ENCODE measurements around the gene SCO2. TPM values are rescaled to one million over a fixed set of nuclear protein-coding genes. Genes with fewer than 3 reads are reported as not detected.

Gene SCO2
- total RNA-seq, 4 donors from 2014 or later, result 1.5 to 10.7 (median 8.3) TPM

DNA sequence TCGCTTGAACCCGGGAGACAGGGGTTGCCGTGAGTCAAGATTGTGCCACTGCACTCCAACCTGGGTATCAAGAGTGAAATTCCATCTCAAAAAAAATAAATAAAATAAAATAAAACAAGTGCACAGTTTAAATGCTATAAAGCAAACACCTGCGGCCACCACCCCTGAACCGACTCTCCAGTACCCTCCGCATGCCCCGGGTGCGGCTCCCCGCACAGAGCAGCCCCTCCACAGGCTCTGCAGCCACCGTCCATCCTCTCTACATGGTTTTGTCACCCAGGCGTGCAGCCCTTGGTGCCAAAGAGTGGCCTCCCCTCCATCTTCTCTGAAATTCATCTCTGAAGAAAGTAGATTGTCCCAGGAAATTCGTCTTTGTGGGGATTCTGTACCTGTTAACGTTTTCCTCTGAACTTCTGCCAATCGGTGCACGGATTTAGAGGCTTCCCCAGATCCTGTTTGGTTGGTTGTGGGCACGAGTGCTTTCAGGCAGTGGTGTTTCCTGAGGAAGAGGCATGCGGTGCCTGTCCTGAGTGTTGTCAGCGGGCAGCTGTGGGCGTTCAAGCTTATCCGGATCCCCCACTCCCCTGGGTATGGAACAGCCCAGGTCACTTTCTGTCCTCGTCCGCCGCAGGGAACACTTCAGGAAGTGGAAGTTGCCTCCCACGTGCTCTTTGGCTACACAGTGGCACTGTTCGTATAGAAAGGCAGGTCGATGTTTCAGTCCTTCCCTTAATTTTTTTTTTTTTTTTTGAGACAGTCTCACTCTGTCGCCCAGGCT lies 34.7 kb downstream of the SCO2 start:
- TF ChIP-seq, protein P1, sequence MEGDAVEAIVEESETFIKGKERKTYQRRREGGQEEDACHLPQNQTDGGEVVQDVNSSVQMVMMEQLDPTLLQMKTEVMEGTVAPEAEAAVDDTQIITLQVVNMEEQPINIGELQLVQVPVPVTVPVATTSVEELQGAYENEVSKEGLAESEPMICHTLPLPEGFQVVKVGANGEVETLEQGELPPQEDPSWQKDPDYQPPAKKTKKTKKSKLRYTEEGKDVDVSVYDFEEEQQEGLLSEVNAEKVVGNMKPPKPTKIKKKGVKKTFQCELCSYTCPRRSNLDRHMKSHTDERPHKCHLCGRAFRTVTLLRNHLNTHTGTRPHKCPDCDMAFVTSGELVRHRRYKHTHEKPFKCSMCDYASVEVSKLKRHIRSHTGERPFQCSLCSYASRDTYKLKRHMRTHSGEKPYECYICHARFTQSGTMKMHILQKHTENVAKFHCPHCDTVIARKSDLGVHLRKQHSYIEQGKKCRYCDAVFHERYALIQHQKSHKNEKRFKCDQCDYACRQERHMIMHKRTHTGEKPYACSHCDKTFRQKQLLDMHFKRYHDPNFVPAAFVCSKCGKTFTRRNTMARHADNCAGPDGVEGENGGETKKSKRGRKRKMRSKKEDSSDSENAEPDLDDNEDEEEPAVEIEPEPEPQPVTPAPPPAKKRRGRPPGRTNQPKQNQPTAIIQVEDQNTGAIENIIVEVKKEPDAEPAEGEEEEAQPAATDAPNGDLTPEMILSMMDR (IDR thresholded peaks at IDR 0.05; ENCODE audit: low read depth), result no peak

DNA sequence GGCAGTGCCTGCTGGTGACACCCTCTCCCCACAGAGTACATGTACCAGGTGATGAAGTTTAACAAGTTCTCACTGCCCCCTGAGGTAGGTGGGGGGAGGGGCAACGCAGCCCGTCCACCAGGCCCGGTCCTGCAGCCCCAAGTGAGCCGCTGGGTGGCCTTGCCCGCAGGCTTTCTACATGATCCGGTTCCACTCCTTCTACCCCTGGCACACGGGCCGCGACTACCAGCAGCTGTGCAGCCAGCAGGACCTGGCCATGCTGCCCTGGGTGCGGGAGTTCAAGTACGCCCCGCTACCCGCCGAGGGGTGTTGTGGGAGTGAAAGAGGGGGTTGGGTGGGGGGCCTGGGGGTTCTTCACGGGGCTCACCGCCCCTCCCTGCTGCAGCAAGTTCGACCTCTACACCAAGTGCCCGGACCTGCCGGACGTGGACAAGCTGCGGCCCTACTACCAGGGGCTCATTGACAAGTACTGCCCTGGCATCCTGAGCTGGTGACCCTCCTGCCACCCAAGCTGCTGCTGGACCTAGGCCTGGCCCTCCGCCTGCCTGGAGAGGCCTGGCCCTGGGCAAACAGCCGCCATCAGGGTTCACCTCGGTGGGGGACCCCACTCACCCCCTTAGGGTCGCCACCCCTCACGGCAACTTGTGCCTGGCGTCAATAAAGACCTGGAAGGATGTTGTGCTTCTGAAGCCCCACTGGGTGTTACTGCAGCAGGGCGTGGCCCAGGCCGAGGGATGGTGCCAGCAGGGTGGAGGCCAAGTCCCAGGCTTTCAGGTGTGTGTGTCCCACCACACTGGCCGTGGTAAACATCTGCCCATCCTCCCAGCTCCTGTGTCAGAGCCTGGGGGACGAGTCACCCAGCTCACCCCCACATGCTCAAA lies 35.8 kb downstream of the SCO2 start:
- TF ChIP-seq, protein P1 (IDR thresholded peaks at IDR 0.05; ENCODE audit: low read depth), result no peak

DNA sequence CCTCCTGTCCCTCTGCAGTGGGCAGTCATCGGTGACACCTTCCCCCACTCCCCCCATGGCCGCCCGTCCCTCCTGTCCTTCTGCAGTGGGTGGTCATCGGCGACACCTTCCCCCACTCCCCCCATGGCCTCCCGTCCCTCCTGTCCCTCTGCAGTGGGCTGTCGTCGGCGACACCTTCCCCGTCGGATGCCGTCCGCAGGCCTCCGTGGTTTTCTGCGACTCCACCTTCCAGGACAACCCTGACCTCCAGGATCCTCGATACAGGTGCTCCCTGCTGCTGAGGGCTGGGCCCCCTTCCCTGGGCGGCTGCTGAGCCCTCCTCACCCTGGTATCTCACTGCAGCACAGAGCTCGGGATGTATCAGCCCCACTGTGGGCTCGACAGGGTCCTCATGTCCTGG lies 36.5 kb downstream of the SCO2 start:
- TF ChIP-seq, protein P1 (IDR thresholded peaks at IDR 0.05; ENCODE audit: low read depth), result no peak

DNA sequence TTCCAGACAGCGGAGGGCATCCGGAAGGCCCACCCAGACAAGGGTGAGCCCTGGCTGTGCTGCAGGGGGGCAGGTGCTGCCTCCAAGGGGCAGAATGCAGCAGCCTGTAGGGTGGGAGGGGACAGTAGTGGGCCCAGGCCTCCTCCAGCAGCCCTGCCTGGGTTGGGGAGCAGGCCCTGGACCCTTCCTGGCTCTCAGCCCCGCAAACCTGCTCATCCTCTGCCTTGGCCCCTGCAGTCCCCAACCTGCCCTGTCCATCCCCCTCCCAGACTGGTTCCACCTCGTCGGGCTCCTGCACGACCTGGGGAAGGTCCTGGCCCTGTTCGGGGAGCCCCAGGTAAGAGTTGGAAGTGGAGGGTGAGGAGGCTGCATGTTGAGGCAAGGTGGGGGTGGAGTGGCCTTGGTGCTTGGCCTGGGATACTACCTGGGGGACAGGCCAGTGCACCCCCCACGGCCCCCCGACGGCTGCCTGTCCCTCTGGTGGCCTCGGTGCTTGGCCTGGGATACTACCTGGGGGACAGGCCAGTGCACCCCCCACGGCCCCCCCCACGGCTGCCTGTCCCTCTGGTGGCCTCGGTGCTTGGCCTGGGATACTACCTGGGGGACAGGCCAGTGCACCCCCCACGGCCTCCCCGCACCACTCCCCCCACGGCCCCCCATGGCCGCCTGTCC lies 37.3 kb downstream of the SCO2 start:
- TF ChIP-seq, protein P1 (IDR thresholded peaks at IDR 0.05; ENCODE audit: low read depth), result no peak

DNA sequence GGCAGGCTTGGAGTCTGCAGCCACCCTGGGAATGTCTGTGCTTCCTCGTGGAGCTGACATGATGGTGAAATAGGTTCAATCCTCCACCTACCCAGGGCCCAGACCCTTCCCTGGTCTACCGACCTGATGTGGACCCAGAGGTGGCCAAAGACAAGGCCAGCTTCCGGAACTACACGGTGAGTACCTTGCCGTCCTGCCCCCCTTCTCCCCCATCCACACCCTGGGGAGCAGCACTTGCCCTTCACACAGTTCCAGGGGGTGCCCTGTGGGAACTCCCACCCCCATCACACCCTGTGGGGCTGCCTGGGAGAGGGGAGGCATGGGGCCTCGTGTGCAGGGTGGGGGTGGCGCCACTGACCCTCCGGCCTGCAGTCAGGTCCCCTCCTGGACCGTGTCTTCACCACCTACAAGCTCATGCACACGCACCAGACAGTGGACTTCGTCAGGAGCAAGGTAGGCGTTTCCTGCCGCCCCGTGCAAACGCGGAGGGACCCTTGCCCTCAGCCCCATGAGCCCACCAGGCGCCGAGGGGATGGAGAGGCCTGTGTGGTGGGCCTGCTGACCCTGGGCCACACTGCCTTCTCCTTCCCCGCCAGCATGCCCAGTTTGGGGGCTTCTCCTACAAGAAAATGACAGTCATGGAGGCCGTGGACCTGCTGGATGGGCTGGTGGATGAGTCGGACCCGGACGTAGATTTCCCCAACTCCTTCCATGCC lies 38.0 kb downstream of the SCO2 start:
- TF ChIP-seq, protein P1 (IDR thresholded peaks at IDR 0.05; ENCODE audit: low read depth), result no peak

DNA sequence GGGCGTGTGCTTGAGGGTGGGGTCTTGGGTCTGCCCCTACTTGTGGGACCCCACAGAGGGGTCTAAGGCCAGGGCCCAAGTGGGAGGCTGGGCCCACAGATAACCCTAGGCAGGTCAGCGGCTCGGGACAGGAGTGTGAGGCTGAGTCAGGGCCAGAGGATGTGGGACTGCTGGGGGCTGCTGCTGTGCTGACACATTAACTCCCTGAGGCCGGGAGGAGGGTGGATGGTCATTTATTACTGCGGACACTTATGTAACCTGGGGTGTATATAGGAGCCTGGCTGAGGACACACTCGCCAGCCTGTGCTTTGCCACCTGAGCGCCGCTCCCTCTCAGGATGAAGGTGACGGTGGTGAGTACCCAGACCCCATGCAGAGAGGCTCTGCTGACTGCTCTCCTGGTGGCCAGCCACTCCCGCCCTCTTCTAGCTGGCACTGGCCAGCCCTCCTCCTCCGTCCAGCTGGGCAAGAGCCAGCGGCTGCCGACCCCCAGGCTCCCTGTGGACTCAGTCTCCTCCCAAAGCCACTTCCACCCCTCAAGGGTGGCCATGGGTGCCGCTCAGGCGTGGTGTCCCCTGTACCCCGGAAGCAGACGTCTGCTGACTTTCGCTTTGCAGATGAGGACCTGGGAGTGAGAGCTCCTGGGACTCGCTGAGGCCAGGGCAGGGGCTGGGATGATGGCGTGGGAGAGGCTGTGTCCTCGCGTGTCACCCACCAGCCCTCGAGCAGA lies 38.7 kb downstream of the SCO2 start, which contains the start of gene MIOX:
TSS of gene MIOX (plus strand) at position 299 of the 729 bp plus-strand sequence. CDS start at position 338, 39 bp downstream.
- TF ChIP-seq, protein P1 (IDR thresholded peaks at IDR 0.05; ENCODE audit: low read depth), result no peak

Data from subcutaneous adipose tissue (tissue), 4 donors.